WERI-Rb-1 (cell line): ENCODE results near the gene CYP24A1.
A peak's percentile ranks its signal among the peaks of the same experiment; 100 is the strongest.

ENCODE experiments used
- DNase-seq: peaks from one replicate; pipeline ENCODE4 v3.0.0-alpha.2; 2020
- H3K27ac ChIP-seq: fragments of 250-450 bp; sonication (Bioruptor Pico); 2 replicates; pipeline ENCODE4 v1.5.1; 2020; ENCODE audit warnings: mild to moderate bottlenecking, moderate library complexity
- H3K27me3 ChIP-seq: fragments of 250-450 bp; sonication (Bioruptor Pico); 2 replicates; pipeline ENCODE4 v1.5.1; 2021; ENCODE audit warnings: mild to moderate bottlenecking, low read depth, moderate library complexity; ENCODE audit not compliant: insufficient read depth, severe bottlenecking
- H3K36me3 ChIP-seq: fragments of 250-450 bp; sonication (Bioruptor Pico); 2 replicates; pipeline ENCODE4 v1.5.1; 2020; ENCODE audit warnings: mild to moderate bottlenecking, moderate library complexity
- H3K4me3 ChIP-seq: 2 replicates; pipeline ENCODE4 v1.5.1; 2011; ENCODE audit warnings: low read depth, mild to moderate bottlenecking, control low read depth, low read length
- H3K9me3 ChIP-seq: fragments of 250-450 bp; sonication (Bioruptor Pico); 2 replicates; pipeline ENCODE4 v1.5.1; 2021; ENCODE audit warnings: mild to moderate bottlenecking, moderate library complexity; ENCODE audit not compliant: severe bottlenecking
- CTCF ChIP-seq: IDR thresholded peaks from 2 replicates; pipeline ENCODE4 v1.5.1; 2011; ENCODE audit warnings: low read depth, mild to moderate bottlenecking, control low read depth, inconsistent platforms, low read length

CYP24A1 gene

GRCh38 chr20:54195483-54196472 lies 22.0 kb upstream of the CYP24A1 start:
- Histone ChIP-seq H3K27ac (no peak overlapping the region), H3K9me3 (no peaks in the 10 kb centered on the region), H3K4me3 (no peak overlapping the region), H3K27me3 (peaks cover 82% of the 10 kb centered on the region), H3K36me3 (no peaks in the 10 kb centered on the region)
- TF ChIP-seq CTCF, result no peak
- DNase-seq, result no peak

GRCh38 chr20:54194724-54195438 lies 21.1 kb upstream of the CYP24A1 start:
- no peak overlapping the region for H3K27ac ChIP-seq
- no peaks in the 10 kb centered on the region for H3K9me3 ChIP-seq
- TF ChIP-seq CTCF, result 0 out of 2 replicates have a peak, but pooled peaks have one; percentile 9
- H3K36me3 ChIP-seq, result no peaks in the 10 kb centered on the region
- DNase-seq, result no peak
- peaks cover 79% of the 10 kb centered on the region for H3K27me3 ChIP-seq
- no peak overlapping the region for H3K4me3 ChIP-seq

GRCh38 chr20:54193817-54194216 lies 20.0 kb upstream of the CYP24A1 start:
- Histone ChIP-seq H3K36me3 (no peaks in the 10 kb centered on the region), H3K27ac (no peak overlapping the region), H3K4me3 (no peak overlapping the region), H3K27me3 (peaks cover 79% of the 10 kb centered on the region), H3K9me3 (no peaks in the 10 kb centered on the region)
- DNase-seq, result no peak
- no peak for TF ChIP-seq CTCF

GRCh38 chr20:54190217-54190616 lies 16.4 kb upstream of the CYP24A1 start:
- no peaks in the 10 kb centered on the region for H3K36me3 ChIP-seq
- H3K4me3 ChIP-seq, result no peak overlapping the region
- no peak for DNase-seq
- peaks cover 82% of the 10 kb centered on the region for H3K27me3 ChIP-seq
- no peaks in the 10 kb centered on the region for H3K9me3 ChIP-seq
- H3K27ac ChIP-seq, result no peak overlapping the region
- no peak for TF ChIP-seq CTCF

GRCh38 chr20:54189630-54190029 lies 15.8 kb upstream of the CYP24A1 start:
- Histone ChIP-seq H3K36me3 (no peaks in the 10 kb centered on the region), H3K9me3 (no peaks in the 10 kb centered on the region), H3K27ac (no peak overlapping the region), H3K4me3 (no peak overlapping the region), H3K27me3 (peaks cover 84% of the 10 kb centered on the region)
- no peak for TF ChIP-seq CTCF
- no peak for DNase-seq
